HCT116 (cell line): ENCODE measurements around the gene PLEKHA6. TPM values are rescaled to one million over a fixed set of nuclear protein-coding genes. Genes with fewer than 3 reads are reported as not detected.

Source experiments
- ATAC-seq: fragments of 200-7000 bp; cut with Tn5 transposase; 2 replicates; pipeline ENCODE4 v1.9.1; 2020; ENCODE audit warnings: mild to moderate bottlenecking, moderate library complexity
- BruUV-seq: library from RNA; stranded (reverse); fragments of 400-500 nt; replicated peaks from 2 replicates; lab custom pipeline; 2021; lab: Mats Ljungman, UMichigan
- CTCF ChIA-PET: fragments of 300-600 bp; sonication (Branson Sonifier 250); formaldehyde crosslinking; loops from one replicate; lab custom pipeline; 2021; ENCODE audit warnings: antibody characterized with exemption; lab: Charles Lee
- POLR2A ChIA-PET: fragments of 300-600, 350-600 bp; sonication (Branson Sonifier 250); formaldehyde crosslinking; loops from one replicate; lab custom pipeline; 2021; ENCODE audit warnings: antibody characterized with exemption; lab: Charles Lee
- RAD21 ChIA-PET, 2 experiments: fragments of 300-600 bp; sonication (Branson Sonifier 250); formaldehyde crosslinking; loops; one replicate each; lab custom pipeline; 2023; ENCODE audit warnings: low total read pairs in 2 of 2; ENCODE audit not compliant: uncharacterized antibody in 2 of 2, unreplicated experiment in 2 of 2, low non-redundant PET in 1 of 2; lab: Charles Lee
- DNase-seq: peaks from one replicate; pipeline ENCODE4 v3.0.0-alpha.2; 2010; ENCODE audit warnings: low read depth, low spot score
- H2AFZ ChIP-seq: fragments of 200-600 bp; shearing (Covaris generic), sonication (generic); 2 replicates; pipeline ENCODE4 v1.6.1; 2017; ENCODE audit warnings: low read depth, mixed run types, mixed read lengths, antibody characterized with exemption, low read length; ENCODE audit not compliant: poor library complexity, severe bottlenecking
- H3K27ac ChIP-seq: 2 replicates; pipeline ENCODE4 v1.5.1; 2012; ENCODE audit warnings: low read depth, low read length
- H3K27me3 ChIP-seq: fragments of 200-600 bp; sonication (generic); 2 replicates; pipeline ENCODE4 v1.6.1; 2016; ENCODE audit warnings: mixed run types, low read length, mixed read lengths; ENCODE audit not compliant: insufficient read depth
- H3K36me3 ChIP-seq, 2 experiments: fragments of 200-500 bp in 1 of 2; fragments of 200-600 bp in 1 of 2; sonication (Bioruptor generic) in 1 of 2; sonication (generic) in 1 of 2; 2 replicates each; pipeline versions ENCODE4 v1.5.1 to v1.6.1; 2014 to 2016; ENCODE audit warnings: low read length in 2 of 2, inconsistent platforms in 1 of 2, mixed read lengths in 1 of 2, mixed run types in 1 of 2; ENCODE audit not compliant: insufficient read depth in 2 of 2, control insufficient read depth in 1 of 2
- H3K4me1 ChIP-seq, 2 experiments: fragments of 200-600 bp in 1 of 2; sonication (generic) in 1 of 2; 2 replicates each; pipeline versions ENCODE4 v1.5.1 to v1.6.1; 2012 to 2017; ENCODE audit warnings: low read length in 2 of 2, inconsistent platforms in 1 of 2, mild to moderate bottlenecking in 1 of 2, mixed read lengths in 1 of 2, mixed run types in 1 of 2, moderate library complexity in 1 of 2; ENCODE audit not compliant: insufficient read depth in 2 of 2, control insufficient read depth in 1 of 2
- H3K4me2 ChIP-seq: fragments of 200-600 bp; sonication (generic); 2 replicates; pipeline ENCODE4 v1.6.1; 2017; ENCODE audit warnings: mixed run types, low read length, mixed read lengths
- H3K4me3 ChIP-seq, 2 experiments: fragments of 200-600 bp in 1 of 2; sonication (generic) in 1 of 2; replicated peaks in 1 of 2; 2 replicates each; pipeline ENCODE4 v1.5.1; 2011 to 2016; ENCODE audit warnings: low read length in 2 of 2, control low read depth in 1 of 2, low read depth in 1 of 2, mild to moderate bottlenecking in 1 of 2, mixed read lengths in 1 of 2, mixed run types in 1 of 2
- H3K79me2 ChIP-seq: fragments of 200-600 bp; sonication (generic); 2 replicates; pipeline ENCODE4 v1.6.1; 2017; ENCODE audit warnings: mild to moderate bottlenecking, mixed run types, low read length, moderate library complexity, mixed read lengths; ENCODE audit not compliant: insufficient read depth
- H3K9ac ChIP-seq: fragments of 200-600 bp; sonication (generic); 2 replicates; pipeline ENCODE4 v1.6.1; 2016; ENCODE audit warnings: low read length, mixed read lengths
- H3K9me2 ChIP-seq: fragments of 200-600 bp; sonication (generic), shearing (Covaris generic); 2 replicates; pipeline ENCODE4 v1.6.1; 2017; ENCODE audit warnings: mixed run types, mild to moderate bottlenecking, moderate library complexity; ENCODE audit not compliant: insufficient read depth
- H3K9me3 ChIP-seq, 2 experiments: fragments of 200-500 bp in 1 of 2; fragments of 200-600 bp in 1 of 2; sonication (Bioruptor generic) in 1 of 2; sonication (generic) in 1 of 2; 2 replicates each; pipeline ENCODE4 v1.6.1; 2014 to 2017; ENCODE audit warnings: low read length in 2 of 2, mixed read lengths in 2 of 2, inconsistent platforms in 1 of 2, low read depth in 1 of 2, mild to moderate bottlenecking in 1 of 2, mixed run types in 1 of 2, moderate library complexity in 1 of 2; ENCODE audit not compliant: control insufficient read depth in 1 of 2, insufficient read depth in 1 of 2
- H4K20me1 ChIP-seq: fragments of 200-600 bp; sonication (generic), shearing (Covaris generic); 2 replicates; pipeline ENCODE4 v1.6.1; 2017; ENCODE audit warnings: mixed run types, mild to moderate bottlenecking, moderate library complexity; ENCODE audit not compliant: insufficient read depth
- CBX3 ChIP-seq: IDR thresholded peaks from 2 replicates; pipeline ENCODE4 v1.6.1; 2012; ENCODE audit warnings: low read depth
- CEBPB ChIP-seq: IDR thresholded peaks from 2 replicates; pipeline ENCODE4 v1.6.1; 2012; ENCODE audit warnings: low read depth
- ELF1 ChIP-seq: IDR thresholded peaks from 2 replicates; pipeline ENCODE4 v1.6.1; 2012; ENCODE audit warnings: low read depth, borderline replicate concordance
- EZH2 ChIP-seq: fragments of 200-600 bp; sonication (generic); IDR thresholded peaks from 2 replicates; pipeline ENCODE4 v1.6.1; 2017; ENCODE audit warnings: antibody characterized with exemption, mixed run types
- EZH2phosphoT487 ChIP-seq: fragments of 200-600 bp; IDR thresholded peaks from 2 replicates; pipeline ENCODE4 v1.6.1; 2018; ENCODE audit warnings: antibody characterized with exemption, borderline replicate concordance
- FOSL1 ChIP-seq: IDR thresholded peaks from 2 replicates; pipeline ENCODE4 v1.6.1; 2012; ENCODE audit warnings: low read depth
- POLR2A ChIP-seq: IDR thresholded peaks from 2 replicates; pipeline ENCODE4 v1.7.0; 2011; ENCODE audit warnings: borderline replicate concordance; ENCODE audit not compliant: insufficient read depth, insufficient read length; ENCODE audit errors: extremely low read depth
- POLR2AphosphoS5 ChIP-seq: IDR thresholded peaks from 2 replicates; pipeline ENCODE4 v1.6.1; 2011; ENCODE audit warnings: mild to moderate bottlenecking, low read depth, low read length, moderate library complexity
- RAD21 ChIP-seq: IDR thresholded peaks from 2 replicates; pipeline ENCODE4 v1.6.1; 2012; ENCODE audit warnings: low read depth, mild to moderate bottlenecking
- SIN3A ChIP-seq: IDR thresholded peaks from 2 replicates; pipeline ENCODE4 v1.6.1; 2012; ENCODE audit warnings: low read depth
- SRF ChIP-seq: IDR thresholded peaks from 2 replicates; pipeline ENCODE4 v1.6.1; 2012; ENCODE audit warnings: low read depth
- YY1 ChIP-seq: IDR thresholded peaks from 2 replicates; pipeline ENCODE4 v1.6.1; 2011; ENCODE audit warnings: low read length, low read depth, moderate library complexity, mild to moderate bottlenecking; ENCODE audit not compliant: insufficient replicate concordance; ENCODE audit errors: extremely low read depth
- ZFX ChIP-seq: fragments of 450-650 bp; IDR thresholded peaks from 2 replicates; pipeline ENCODE4 v1.6.1; 2017
- intact Hi-C: fragments of 100-400 bp; cut with micrococcal nuclease; formaldehyde crosslinking; loops from 2 replicates; pipeline ENCODE4 v1.10.0; 2022
- total RNA-seq: library from RNA; stranded (reverse); gene quantifications from one replicate; pipeline ENCODE4 v1.2.1, GENCODE V29; 2021; ENCODE audit not compliant: unreplicated experiment
- TF ChIP-seq, protein P1 (sequence below): IDR thresholded peaks from 2 replicates; pipeline ENCODE4 v1.6.1; 2012
- TF ChIP-seq, protein P2 (sequence below): IDR thresholded peaks from 2 replicates; pipeline ENCODE4 v1.6.1; 2011; ENCODE audit warnings: mild to moderate bottlenecking, low read length, moderate library complexity; ENCODE audit not compliant: insufficient replicate concordance; ENCODE audit errors: extremely low read depth
- TF ChIP-seq, protein P3 (sequence below): IDR thresholded peaks from 2 replicates; pipeline ENCODE4 v1.6.1; 2012; ENCODE audit warnings: low read depth
- TF ChIP-seq, protein P4 (sequence below): IDR thresholded peaks from 2 replicates; pipeline ENCODE4 v1.6.1; 2012

Gene PLEKHA6
- total RNA-seq, 1 experiment from 2014 or later: 13.1 TPM

DNA sequence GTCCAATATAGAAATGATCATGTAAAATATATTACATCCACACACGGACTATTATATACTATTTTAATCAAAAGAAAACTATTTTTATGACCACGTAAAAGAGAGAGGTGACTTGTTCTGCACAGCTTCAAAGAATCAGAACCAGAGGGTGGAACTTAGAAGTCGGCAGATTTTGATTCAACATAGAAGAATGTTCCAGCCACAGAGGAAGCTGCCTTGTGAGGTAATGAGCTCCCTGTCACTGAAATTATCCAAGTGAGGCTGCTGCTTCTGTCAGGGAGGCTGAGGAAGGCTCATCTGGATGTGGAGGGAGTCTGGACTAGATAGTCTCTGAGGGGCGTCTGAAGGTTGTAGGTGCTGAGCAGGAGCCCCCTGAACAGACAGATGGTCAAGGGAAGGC, 2.7 kb downstream of the PLEKHA6 start:
- Histone ChIP-seq H3K27ac (no peak overlapping the region), H3K4me2 (no peak overlapping the region), H3K4me3 (no peak overlapping the region), H3K9me3 (no peaks in the 10 kb centered on the region), H2AFZ (no peak overlapping the region), H3K36me3 (no peaks in the 10 kb centered on the region), H3K9me2 (no peaks in the 10 kb centered on the region), H3K79me2 (no peaks in the 10 kb centered on the region), H4K20me1 (no peaks in the 10 kb centered on the region), H3K27me3 (no peaks in the 10 kb centered on the region), H3K9ac (no peak overlapping the region), H3K4me1 (peaks cover 0 to 7% of the 10 kb centered on the region in 2 experiments; a peak in 1 of 4 replicates)
- ChIA-PET RAD21 (no interaction called here), CTCF (interaction anchor here (0.7 to 1.6 kb wide), 2 partner anchors 98 to 194 kb away, joined by 3 to 4 read pairs; no protein-coding TSS in a partner anchor), POLR2A (interaction anchor here (1.3 kb wide), 1 partner anchor 70 kb away, joined by 3 read pairs; no protein-coding TSS in a partner anchor)
- no peak for DNase-seq
- intact Hi-C loops: no loop called here
- TF ChIP-seq CEBPB (no peak), YY1 (no peak), CBX3 (no peak), ZFX (no peak), SRF (no peak)
- TF ChIP-seq, protein P1, sequence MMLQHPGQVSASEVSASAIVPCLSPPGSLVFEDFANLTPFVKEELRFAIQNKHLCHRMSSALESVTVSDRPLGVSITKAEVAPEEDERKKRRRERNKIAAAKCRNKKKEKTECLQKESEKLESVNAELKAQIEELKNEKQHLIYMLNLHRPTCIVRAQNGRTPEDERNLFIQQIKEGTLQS: no peak
- no TSS peak for BruUV-seq
- ATAC-seq: no peak

DNA sequence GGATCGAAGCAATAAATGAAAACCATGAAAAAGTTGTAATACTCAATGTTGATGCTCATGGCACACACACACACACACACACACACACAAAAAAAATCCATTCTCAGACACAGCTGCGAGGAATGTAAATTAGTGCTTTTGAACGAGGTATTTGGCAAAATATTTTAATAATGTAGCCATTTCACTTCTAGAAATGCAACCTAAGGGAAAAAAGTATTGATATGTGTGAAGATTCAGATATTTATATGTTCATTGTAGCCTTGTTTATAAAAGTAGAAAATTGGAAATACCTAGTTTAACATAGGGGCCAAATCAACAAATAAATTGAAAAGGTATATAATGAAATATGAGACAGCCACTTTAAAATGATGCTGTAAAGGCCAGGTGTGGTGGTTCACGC, 3.8 kb downstream of the PLEKHA6 start:
- intact Hi-C loops: no loop called here
- no peak overlapping the region for H2AFZ ChIP-seq
- no peaks in the 10 kb centered on the region for H3K36me3 ChIP-seq
- no peaks in the 10 kb centered on the region for H3K9me2 ChIP-seq
- POLR2A ChIA-PET: no interaction called here
- RAD21 ChIA-PET: no interaction called here
- H4K20me1 ChIP-seq: no peaks in the 10 kb centered on the region
- H3K9me3 ChIP-seq: no peaks in the 10 kb centered on the region
- H3K4me2 ChIP-seq: no peak overlapping the region
- no peak for DNase-seq
- no peak overlapping the region for H3K27ac ChIP-seq
- no peak overlapping the region for H3K9ac ChIP-seq
- CTCF ChIA-PET: no interaction called here
- peaks cover 4 to 14% of the 10 kb centered on the region in 2 experiments for H3K4me1 ChIP-seq
- no peak for ATAC-seq
- H3K79me2 ChIP-seq: no peaks in the 10 kb centered on the region
- no TSS peak for BruUV-seq
- no peaks in the 10 kb centered on the region for H3K27me3 ChIP-seq
- no peak overlapping the region for H3K4me3 ChIP-seq
- TF ChIP-seq FOSL1 (no peak), CEBPB (no peak), POLR2A (no peak), ELF1 (no peak), EZH2phosphoT487 (no peak), SIN3A (no peak), POLR2AphosphoS5 (no peak), ZFX (no peak), RAD21 (no peak), EZH2 (no peak)
- TF ChIP-seq, protein P2, sequence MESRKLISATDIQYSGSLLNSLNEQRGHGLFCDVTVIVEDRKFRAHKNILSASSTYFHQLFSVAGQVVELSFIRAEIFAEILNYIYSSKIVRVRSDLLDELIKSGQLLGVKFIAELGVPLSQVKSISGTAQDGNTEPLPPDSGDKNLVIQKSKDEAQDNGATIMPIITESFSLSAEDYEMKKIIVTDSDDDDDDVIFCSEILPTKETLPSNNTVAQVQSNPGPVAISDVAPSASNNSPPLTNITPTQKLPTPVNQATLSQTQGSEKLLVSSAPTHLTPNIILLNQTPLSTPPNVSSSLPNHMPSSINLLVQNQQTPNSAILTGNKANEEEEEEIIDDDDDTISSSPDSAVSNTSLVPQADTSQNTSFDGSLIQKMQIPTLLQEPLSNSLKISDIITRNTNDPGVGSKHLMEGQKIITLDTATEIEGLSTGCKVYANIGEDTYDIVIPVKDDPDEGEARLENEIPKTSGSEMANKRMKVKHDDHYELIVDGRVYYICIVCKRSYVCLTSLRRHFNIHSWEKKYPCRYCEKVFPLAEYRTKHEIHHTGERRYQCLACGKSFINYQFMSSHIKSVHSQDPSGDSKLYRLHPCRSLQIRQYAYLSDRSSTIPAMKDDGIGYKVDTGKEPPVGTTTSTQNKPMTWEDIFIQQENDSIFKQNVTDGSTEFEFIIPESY: no peak
- TF ChIP-seq, protein P3, sequence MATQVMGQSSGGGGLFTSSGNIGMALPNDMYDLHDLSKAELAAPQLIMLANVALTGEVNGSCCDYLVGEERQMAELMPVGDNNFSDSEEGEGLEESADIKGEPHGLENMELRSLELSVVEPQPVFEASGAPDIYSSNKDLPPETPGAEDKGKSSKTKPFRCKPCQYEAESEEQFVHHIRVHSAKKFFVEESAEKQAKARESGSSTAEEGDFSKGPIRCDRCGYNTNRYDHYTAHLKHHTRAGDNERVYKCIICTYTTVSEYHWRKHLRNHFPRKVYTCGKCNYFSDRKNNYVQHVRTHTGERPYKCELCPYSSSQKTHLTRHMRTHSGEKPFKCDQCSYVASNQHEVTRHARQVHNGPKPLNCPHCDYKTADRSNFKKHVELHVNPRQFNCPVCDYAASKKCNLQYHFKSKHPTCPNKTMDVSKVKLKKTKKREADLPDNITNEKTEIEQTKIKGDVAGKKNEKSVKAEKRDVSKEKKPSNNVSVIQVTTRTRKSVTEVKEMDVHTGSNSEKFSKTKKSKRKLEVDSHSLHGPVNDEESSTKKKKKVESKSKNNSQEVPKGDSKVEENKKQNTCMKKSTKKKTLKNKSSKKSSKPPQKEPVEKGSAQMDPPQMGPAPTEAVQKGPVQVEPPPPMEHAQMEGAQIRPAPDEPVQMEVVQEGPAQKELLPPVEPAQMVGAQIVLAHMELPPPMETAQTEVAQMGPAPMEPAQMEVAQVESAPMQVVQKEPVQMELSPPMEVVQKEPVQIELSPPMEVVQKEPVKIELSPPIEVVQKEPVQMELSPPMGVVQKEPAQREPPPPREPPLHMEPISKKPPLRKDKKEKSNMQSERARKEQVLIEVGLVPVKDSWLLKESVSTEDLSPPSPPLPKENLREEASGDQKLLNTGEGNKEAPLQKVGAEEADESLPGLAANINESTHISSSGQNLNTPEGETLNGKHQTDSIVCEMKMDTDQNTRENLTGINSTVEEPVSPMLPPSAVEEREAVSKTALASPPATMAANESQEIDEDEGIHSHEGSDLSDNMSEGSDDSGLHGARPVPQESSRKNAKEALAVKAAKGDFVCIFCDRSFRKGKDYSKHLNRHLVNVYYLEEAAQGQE: no peak
- TF ChIP-seq, protein P4, sequence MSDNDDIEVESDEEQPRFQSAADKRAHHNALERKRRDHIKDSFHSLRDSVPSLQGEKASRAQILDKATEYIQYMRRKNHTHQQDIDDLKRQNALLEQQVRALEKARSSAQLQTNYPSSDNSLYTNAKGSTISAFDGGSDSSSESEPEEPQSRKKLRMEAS: no peak
